ENCODE measurements around the gene ZFAND4.
"Not testable (repeated sequence)": the region's sequence is repeated elsewhere in the genome, so short reads cannot be mapped to it uniquely, and the experiment has no call there.

- TF ChIP-seq CTCF (IDR thresholded peaks at IDR 0.05 in 2 of 3, conservative IDR thresholded peaks at IDR 0.05 in 1 of 3; ENCODE audit: insufficient read depth in 2 of 3, low read depth in 1 of 3, low read length in 3 of 3); CBX5 (IDR thresholded peaks at IDR 0.05; ENCODE audit: borderline replicate concordance, low read depth); ERF (CRISPR knock-in tag; IDR thresholded peaks at IDR 0.05); FOXA1 (IDR thresholded peaks at IDR 0.05; ENCODE audit: borderline replicate concordance); NR2C2 (CRISPR knock-in tag; IDR thresholded peaks at IDR 0.05); NR2C2 (tag; IDR thresholded peaks at IDR 0.05); USF2 (CRISPR knock-in tag; IDR thresholded peaks at IDR 0.05); RFX5 (IDR thresholded peaks at IDR 0.05; ENCODE audit: low read depth, low read length); ZC3H8 (IDR thresholded peaks at IDR 0.05); CREB3 (tag; conservative IDR thresholded peaks at IDR 0.05; ENCODE audit: low read depth); ZNF263 (CRISPR knock-in tag; IDR thresholded peaks at IDR 0.05; ENCODE audit: borderline replicate concordance); CBX8 (IDR thresholded peaks at IDR 0.05; ENCODE audit: borderline replicate concordance, extremely low read depth, low read depth, low read length, poor library complexity, severe bottlenecking); CHD7 (IDR thresholded peaks at IDR 0.05; ENCODE audit: low read depth, low read length); MTA3 (IDR thresholded peaks at IDR 0.05; ENCODE audit: borderline replicate concordance); CHAMP1 (IDR thresholded peaks at IDR 0.05): not testable (repeated sequence)
Observed at GRCh38 chr10:45671300-45671699, 1.3 kb downstream of the ZFAND4 start.
